ENCODE measurements around the gene EHBP1L1.

Gene EHBP1L1

DNA sequence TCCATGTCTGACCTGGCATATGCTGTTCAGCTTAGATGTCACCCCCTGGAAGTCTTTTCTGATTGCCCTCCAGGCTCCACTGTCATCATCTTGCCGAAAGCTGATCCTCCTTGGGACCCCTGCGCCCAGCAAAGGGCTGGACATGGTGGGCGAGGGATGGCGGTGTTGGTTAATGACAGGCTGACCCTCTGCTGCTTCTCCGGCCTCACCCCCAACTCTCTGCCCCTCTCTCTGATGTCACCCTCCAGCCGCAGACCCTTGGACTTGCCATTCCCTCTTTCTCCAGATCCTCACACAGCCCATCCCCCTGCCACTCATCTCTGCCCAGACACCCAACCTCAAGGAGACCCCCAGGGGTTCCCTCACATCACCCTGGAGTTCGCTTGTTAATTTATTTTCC, 2.3 kb downstream of the EHBP1L1 start:
- no peak for DNase-seq

DNA sequence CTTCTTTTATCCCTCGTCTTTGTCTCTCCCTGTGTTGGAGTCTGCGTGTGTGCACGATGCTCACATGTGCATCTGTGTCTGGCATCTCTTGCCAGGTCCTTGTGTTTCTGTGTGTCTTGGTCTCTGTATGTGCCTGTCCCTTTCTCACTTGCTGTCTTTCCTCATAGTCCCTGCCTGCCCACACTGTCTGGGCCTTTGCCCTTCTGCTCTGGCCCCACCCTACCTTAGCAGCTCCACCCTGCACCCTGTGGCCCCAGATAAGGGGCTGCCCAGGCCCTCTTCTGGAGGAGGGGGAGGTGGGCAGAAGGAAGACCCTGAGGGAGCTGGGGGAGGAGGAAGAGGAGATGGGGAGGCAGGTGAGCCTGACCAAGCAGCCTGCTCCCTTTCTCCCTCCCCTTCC, 2.8 kb downstream of the EHBP1L1 start:
- no peak for DNase-seq

DNA sequence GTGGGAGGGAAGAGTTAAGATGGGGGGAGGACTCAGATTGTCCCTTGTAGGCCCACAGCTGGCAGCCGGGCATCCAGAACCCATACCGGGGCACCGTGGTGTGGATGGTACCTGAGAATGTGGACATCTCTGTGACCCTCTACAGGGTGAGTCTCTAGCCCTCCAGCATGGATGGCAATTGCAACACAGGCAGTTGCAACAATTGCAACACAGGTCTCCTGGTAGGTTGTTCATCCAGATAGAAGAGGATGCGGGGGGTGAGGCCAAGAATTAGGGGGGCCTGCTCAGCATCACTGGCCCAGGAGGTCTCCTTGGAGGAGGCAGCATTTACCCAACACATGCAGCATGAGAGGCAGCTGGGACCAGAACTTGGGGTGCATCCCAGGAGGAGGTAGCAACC, 3.4 kb downstream of the EHBP1L1 start:
- DNase-seq = no peak

DNA sequence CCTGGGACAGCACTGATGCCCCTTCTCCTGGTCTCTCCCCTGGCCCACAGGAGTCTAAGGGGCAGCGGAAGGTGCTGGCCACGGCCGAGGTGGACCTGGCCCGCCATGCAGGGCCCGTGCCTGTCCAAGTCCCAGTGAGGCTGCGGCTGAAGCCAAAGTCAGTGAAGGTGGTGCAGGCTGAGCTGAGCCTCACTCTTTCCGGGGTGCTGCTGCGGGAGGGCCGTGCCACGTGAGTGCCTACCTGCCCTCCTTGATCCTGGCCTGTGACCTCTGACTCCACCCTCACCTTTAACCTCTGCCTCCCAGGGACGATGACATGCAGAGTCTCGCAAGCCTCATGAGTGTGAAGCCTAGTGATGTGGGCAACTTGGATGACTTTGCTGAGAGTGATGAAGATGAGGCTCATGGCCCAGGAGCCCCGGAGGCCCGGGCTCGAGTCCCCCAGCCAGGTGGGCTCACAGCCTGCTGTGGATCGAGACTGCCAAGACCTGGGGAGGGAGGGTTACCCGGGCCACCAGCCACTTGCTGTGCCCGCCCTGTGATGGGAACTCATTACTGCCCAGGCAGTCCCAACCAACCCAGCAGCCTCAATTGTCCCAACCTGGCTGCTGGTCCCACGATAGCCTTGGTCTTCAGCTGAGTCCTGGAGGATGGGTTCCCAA, 4.3 kb downstream of the EHBP1L1 start:
- no peak for DNase-seq

DNA sequence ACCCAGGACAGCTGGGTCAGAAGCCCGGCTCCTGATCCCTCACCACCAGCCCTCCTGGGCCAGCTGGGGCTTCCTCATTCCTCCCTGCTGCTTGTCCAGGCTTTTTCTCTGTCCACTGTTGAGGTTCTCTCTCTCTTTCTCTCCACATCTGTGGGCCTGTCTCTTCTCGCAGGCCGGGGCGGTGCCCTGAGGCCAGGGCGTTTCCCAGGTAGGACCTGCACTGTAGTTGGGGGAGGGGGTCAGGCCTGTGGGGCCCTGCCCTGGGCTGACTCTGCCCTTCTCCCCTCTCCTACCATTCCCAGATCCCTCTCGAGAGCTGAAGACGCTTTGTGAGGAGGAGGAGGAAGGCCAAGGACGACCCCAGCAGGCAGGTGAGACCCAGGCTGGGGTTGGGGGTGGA, 4.9 kb downstream of the EHBP1L1 start:
- no peak for DNase-seq

DNA sequence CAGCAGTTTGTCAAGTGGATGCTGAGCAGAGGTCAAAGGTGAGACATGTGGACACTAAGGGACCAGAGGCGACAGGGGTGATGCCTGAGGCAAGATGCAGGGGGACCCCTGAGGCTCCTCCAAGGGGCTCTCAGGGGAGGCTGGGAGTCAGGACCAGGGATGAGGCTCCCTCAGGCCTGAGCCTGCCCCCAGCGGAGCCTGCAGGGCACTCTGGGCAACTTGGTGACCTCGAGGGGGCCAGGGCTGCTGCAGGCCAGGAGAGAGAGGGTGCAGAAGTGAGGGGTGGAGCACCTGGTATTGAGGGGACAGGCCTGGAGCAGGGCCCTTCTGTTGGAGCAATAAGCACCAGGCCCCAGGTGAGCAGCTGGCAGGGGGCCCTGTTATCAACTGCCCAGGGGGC, 6.1 kb downstream of the EHBP1L1 start:
- DNase-seq = no peak

DNA sequence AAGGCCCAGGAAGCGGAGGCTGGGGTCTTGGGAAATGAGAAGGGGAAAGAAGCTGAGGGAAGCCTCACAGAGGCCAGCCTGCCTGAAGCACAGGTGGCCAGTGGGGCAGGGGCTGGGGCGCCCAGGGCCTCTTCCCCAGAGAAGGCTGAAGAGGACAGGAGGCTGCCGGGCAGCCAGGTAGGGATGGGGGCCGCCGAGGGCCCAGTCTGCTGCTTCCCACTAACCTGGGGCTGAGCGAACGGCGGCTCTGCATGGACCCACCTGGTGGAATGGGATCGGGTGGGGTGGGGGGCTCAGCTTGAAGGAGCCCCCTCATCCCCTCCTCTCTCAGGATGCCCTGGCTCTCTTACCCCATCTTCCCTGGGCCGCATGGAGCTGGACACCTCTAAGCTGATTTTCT, 7.7 kb downstream of the EHBP1L1 start:
- DNase-seq = no peak

DNA sequence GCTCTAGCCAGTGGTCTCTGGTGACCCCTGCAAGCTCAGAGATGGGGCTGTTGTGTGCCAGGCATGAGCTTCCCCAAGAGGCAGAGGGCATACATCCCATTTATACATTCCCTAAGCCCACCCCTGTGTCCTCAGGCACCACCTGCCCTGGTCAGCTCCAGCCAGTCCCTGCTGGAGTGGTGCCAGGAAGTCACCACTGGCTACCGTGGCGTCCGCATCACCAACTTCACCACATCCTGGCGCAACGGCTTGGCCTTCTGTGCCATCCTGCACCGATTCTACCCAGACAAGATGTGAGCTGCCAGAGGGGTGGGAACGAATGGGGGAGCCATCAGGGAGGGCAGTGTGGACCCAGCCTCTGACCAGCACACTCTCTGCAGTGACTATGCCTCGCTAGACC, 8.3 kb downstream of the EHBP1L1 start:
- DNase-seq = peak; percentile 57

DNA sequence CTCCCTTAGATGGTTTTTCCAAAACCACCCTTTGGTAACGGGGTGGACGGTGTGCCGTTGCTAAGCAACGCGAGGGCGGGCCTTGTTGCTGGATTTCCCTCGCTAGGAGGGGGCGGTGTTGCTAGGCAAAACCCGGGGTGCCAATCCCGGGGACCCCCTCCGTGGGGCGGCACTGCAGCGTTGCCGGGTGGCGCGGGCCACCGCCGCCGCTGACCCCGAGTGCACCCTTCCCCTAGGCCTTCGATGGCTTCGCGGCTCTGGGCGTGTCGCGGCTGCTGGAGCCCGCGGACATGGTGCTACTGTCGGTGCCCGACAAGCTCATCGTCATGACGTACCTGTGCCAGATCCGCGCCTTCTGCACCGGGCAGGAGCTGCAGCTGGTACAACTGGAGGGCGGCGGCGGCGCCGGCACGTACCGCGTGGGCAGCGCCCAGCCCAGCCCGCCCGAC, 8.9 kb downstream of the EHBP1L1 start:
- DNase-seq = peak; percentile 56

DNA sequence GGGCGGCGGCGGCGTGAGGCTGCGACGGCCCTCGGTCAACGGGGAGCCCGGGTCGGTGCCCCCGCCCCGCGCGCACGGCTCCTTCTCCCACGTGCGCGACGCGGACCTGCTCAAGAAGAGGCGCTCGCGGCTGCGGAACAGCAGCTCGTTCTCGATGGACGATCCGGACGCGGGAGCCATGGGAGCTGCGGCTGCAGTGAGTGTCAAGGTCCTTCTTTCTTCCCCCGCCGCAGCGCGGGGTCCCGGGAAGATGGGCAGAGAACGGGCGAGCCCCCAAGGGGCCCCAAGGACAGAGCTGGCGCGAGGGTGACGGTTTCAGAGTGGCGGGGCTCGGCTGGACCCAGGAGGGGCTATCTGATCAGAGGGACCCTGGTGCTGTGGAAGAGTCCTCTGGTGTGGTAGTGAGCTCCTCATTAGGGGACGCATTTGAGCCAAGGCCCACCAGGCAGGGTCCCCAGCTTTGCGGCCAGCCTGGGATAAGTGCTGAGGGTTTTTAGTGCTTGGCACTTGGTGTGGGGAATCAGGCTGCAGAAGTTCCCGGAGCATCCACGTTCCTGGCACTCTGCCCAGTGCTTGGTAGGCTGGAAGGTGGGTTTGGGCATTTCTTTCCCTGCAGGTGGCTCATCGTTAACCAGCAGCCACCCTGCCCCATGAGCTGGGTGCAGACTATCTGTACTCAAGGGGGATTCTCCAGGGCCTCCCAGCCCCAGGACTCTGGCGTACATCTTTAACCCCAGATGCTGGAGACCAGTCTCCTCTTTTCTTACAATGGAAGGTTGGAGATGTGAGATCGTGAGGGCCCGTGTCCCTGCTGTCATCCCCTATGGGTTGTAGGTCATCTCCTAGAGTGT, 9.8 kb downstream of the EHBP1L1 start:
- no peak for DNase-seq

DNA sequence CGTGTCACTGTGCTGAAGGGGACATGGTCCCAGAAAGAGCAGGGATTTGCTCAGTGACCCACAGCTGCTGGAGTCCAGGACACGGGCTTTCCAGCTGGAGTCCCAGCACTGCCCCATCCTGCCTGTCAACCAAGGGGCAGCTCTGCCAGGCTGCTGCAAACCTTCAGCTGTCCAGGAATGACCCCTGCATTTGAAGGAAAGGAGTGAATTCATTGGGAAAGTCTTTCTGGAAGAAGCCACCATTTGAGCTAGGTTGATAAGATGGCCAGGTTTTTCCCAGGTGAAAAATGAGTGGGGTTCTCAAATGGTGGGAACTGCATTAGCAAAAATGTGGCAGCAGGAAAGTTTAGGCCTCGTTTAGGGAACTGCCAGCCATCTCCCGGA, 10.4 kb downstream of the EHBP1L1 start:
- DNase-seq = no peak

DNA sequence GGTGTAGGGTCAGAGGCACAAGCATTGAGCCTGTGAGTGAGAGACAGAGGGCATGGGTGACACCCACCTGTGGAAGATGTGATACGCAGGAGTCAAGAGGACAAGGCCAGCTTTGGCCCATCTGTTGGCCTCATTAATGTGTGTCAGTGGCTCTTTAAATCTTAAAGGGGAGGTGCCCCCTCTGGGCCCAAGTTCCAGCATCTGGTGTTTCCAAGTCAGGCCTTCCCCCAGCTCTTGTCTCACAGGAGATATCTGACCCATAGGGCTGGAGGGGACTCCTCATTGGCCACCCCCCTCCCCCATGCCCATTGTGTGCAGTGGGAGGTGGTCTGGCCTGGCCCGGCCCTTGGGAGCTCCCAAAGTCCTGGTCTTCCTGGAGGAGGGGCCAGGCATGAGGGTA, 10.8 kb downstream of the EHBP1L1 start:
- no peak for DNase-seq

DNA sequence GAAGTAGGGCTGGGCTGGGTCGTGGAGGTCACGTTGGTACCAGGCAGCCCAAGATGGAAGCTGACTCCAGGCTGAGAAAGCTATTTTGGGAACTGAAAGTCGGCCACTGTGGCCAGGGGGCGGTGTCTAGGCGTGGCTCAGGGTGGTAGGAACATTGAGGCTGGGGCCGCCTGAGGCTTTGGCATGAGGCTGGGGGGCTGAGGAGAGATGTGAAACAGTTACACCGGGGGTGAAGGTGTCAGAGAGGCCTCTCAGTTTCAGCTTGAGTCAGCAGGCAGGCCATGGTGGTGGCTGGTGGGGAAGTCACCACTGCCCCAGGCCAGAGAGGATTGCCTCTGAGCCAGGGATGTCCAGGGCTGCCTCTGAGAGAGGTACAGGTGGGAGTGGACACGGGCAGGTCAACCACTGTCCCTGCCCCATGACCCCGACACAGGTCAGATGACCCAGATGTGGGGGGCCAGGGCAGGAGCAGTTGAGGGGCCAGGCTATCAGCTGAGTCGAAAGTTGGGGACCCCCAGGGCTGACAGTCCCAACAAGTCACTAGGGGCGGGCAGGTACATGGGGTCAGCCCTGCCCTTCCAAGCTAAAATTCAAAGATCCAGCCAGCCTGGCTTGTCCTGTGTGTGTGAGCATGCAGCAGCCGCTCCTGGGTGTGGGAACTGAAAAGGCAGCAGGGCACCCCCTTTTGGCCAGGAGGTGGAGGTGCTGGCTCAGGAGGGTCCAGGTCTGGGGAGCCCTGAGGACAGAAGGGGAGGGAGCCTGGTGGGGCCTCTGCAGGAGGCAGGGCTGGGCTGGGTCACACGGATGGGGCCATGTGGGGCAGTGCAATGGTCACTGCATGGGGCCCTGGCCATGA, 12.6 kb downstream of the EHBP1L1 start:
- DNase-seq = no peak

DNA sequence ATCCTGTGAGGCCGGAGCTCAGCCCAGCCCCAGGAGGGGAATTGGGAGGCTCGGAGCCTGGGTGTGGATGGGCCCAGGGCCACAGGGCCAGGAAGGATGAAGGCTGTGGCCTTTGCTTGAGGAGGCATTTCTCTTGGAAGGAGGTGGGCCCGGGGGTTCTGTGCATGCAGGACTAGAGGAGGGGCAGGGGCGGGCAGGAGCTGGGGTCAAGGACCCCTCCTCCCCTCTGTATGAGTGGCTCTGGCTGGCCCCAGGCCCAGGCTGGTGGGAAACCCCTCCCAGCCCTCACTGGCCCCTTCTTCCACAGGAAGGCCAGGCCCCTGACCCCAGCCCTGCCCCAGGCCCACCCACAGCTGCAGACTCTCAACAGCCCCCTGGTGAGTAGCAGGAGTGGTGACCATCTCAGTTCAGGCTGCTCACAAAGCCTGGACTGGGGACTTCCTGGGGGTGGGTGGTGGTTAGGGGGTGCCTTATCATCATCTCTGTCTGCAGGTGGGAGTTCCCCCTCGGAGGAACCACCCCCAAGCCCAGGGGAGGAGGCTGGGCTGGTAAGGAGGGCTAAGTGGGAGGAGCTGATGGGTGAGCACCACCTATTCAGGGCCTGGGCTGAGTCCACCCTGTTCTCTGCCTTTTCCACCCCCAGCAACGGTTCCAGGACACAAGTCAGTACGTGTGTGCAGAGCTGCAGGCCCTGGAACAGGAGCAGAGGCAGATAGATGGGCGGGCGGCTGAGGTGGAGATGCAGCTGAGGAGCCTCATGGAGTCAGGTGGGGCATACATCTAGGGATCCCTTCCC, 13.8 kb downstream of the EHBP1L1 start:
- DNase-seq = no peak

DNA sequence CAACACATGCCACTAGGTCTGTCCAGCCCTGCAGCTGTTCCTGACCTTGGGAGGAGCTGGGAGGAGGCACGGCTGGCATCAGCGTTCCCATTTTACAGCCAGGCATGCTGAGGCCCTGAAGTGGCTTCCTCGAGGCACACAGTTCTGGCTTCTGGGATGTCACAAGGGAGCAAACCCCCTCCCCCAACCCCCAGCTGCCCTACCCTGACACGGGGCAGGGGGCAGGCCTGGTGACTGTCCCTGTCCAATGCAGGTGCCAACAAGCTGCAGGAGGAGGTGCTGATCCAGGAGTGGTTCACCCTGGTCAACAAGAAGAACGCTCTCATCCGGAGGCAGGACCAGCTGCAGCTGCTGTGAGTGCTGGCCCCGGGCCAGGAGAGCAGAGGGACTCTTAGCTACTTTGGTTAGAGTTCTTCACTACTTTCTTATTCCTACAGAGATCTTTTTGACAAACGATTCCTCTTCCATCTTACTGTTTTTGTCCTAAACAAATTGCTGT, 14.4 kb downstream of the EHBP1L1 start:
- DNase-seq = peak; percentile 83

DNA sequence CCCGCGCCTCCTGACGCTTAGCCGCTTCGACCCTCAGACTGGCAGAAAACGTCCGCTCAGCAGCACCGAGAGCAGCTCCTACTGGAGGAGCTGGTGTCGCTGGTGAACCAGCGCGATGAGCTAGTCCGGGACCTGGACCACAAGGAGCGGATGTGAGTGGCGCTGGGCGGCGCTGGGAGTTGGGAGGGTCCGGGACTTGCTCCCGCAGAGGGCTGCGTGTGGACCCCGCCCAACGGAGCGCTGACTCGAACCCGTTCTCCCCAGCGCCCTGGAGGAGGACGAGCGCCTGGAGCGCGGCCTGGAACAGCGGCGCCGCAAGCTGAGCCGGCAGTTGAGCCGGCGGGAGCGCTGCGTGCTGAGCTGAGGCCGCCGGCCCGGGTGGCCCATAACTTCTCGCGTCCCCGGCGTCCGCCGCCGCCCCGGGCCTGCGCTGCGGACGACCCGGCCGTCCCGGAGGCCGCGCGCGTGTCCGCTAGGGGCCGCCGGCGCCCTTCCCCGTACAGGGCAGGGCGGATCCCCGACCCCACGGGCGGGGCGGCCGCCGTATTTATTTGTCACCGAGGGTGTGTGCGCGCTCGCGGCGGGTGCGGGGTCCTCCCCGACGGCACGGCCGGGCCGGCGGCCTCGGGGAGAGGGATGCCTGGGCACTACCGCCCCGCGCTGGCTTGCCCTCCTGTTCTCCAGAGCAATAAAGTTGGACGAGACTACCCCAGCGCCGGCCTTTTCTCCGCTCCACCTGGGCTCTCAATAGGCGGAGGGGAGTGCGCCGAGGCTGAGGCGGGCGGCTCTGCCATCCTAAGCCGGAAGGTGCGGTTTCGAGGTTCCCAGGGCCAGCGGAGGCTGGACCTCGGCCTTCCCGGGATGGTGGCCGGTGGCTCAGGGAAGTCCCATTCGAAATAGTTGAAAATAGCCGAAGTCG, 16.3 kb downstream of the EHBP1L1 start:
- peak; percentile 68 for DNase-seq

DNA sequence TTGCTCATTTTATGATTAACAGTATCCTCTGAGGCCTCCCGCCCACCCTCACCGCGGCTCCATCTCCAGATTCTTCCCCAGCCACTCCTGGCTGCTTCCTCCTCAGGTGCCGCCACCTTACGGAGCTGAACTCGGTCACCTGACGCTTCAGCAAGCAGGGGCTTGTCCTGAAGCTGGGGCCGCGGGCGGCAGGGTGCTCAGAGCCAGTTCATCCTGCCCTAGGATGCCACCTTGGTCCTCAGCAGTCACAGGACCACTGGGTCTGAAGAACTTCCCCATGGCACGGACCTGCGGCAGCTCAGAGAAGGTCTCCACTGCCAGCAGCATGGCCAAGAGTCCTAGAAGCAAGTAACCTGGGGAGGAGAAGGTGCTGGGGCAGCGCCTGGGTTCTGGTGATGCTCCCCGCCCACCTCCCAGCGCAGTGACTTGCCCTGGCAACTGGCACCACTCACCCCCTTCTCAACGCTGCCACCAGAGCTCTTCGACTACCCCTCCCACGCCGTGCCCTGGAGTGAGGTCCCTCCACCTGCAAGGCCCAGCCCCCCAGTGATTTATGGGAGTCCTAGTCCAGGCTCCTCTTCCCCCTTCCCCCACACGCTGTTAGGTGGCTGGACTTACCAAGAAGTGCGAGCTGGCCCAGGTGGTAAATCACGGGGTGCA, 17.1 kb downstream of the EHBP1L1 start:
- DNase-seq = no peak

DNA sequence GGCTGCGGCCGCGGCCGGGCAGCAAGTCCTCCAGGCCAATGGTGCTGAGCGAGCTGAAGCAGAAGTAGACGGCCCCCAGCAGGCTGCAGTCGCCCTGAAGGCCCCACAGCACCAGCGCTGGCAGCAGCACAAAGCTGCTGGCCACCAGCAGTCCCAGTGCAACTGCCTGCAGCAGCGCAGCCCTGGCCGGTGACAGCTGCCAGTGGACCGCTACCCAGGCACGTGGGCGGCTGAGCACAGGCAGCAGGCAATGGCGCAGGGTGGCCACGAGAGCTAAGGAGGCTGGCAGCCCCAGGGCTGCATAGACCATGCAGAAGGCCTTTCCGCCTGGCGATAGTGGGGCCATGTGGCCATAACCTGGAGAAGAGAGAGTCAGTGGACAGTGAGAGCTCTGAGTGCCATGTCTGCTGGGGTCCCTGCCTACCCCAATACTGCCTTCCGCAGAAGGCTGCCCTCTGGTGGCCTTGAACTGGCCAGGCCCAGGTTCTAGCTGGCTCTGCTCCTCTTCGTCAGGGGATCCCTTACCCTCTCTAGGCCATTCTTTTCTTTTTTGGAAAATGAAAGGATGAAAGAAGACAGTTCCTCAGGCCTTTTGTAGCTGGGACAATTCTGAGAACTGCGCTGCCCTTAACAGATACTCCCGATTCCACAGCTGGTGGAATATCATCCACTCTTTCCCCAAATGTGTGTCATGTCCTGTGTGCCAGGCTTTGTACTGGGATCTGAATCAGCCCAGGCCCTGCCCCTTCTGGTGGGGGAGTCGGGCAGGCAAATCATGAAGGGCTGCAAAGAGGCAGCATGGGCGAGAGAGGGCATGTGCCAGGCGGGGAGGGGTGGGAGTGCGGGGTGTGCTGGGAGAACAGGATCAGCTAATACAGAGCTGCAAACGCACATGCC, 17.9 kb downstream of the EHBP1L1 start:
- DNase-seq = no peak

DNA sequence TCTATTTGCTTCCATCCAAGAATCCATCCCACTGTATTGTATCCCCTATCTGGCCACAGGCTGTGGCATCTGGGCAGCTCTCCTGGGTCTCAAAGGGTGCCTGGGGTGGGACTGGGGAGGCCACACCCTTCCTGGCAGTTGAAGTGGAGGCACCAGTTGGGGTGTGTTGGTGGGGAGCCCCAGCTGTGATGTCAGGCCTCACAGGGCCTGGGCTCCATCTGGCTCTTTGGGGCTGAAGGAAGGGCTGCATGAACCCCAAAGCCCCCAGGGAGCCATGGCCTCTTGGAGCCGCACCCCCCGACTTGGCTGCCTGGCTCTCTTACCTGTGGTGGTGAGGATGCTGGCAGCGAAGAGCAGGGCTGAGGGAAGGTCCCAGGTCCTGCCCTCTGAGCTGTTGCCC, 19.3 kb downstream of the EHBP1L1 start:
- DNase-seq = no peak

All from right forelimb (tissue), 1 donor.